GM12878 (cell line): ENCODE measurements around the gene TACC2. TPM values are rescaled to one million over a fixed set of nuclear protein-coding genes. Genes with fewer than 3 reads are reported as not detected.

Experiments used
- EED ChIP-seq: sonication (generic); IDR thresholded peaks from 2 replicates; pipeline ENCODE4 v1.6.1; 2016; ENCODE audit warnings: antibody characterized with exemption, low read depth
- EP300 ChIP-seq, 2 experiments: fragments of 150-350 bp in 1 of 2; IDR thresholded peaks; 2 replicates each; pipeline ENCODE4 v1.6.1; 2011 to 2012; ENCODE audit warnings: low read depth in 2 of 2, low read length in 2 of 2, borderline replicate concordance in 1 of 2, improper control_type of control experiment in 1 of 2, inconsistent platforms in 1 of 2; ENCODE audit not compliant: control insufficient read depth in 1 of 2
- RAD21 ChIP-seq: IDR thresholded peaks from 2 replicates; pipeline ENCODE4 v1.6.1; 2011; ENCODE audit warnings: mild to moderate bottlenecking, low read depth, low read length, moderate library complexity; ENCODE audit not compliant: insufficient read depth
- SUPT20H ChIP-seq: IDR thresholded peaks from 2 replicates; pipeline ENCODE4 v1.6.1; 2011; ENCODE audit warnings: low read depth, mild to moderate bottlenecking, low read length, moderate library complexity, borderline replicate concordance; ENCODE audit not compliant: control insufficient read depth
- TCF7 ChIP-seq: IDR thresholded peaks from 2 replicates; pipeline ENCODE4 v1.6.1; 2014; ENCODE audit warnings: antibody characterized with exemption, borderline replicate concordance
- ZNF217 ChIP-seq: fragments of 450-650 bp; IDR thresholded peaks from 2 replicates; pipeline ENCODE4 v1.6.1; 2017; ENCODE audit warnings: antibody characterized with exemption, mild to moderate bottlenecking
- polyA plus RNA-seq, 11 experiments: library from polyadenylated mRNA; depleted of rRNA in 4 of 11; unstranded in 6 of 11; stranded (reverse) in 5 of 11; fragments of >200 nt; fragmentation: Nextera tagmentation in 4 of 11; fragmentation: Illumina TruSeq in 1 of 11; extraction: Ambion mirVana in 4 of 11; extraction: Trizol in 1 of 11; gene quantifications; 1 replicate in 1 of 11; 2 replicates in 10 of 11; pipeline versions ENCODE4 v1.2.1 to v1.2.3, GENCODE V29; 2011 to 2016; ENCODE audit warnings: inconsistent platforms in 2 of 11, missing spikeins in 2 of 11, low read depth in 1 of 11
- total RNA-seq, 4 experiments: library from RNA; depleted of rRNA in 3 of 4; stranded (reverse); fragments of >200 nt in 3 of 4; fragmentation: Illumina TruSeq in 1 of 4; extraction: Trizol in 1 of 4; gene quantifications; 2 replicates each; pipeline versions ENCODE4 v1.2.1 to v1.2.3, GENCODE V29; 2013 to 2021
- TF ChIP-seq, protein P1 (sequence below): fragments of 450-650 bp; IDR thresholded peaks from 2 replicates; pipeline ENCODE4 v1.6.1; 2017; ENCODE audit warnings: low read depth, mild to moderate bottlenecking, moderate library complexity
- TF ChIP-seq, protein P2 (sequence below): fragments of 150-350 bp; IDR thresholded peaks from 2 replicates; pipeline ENCODE4 v1.6.1; 2016; ENCODE audit warnings: low read depth, low read length
- TF ChIP-seq, protein P3 (sequence below): fragments of 450-650 bp; formaldehyde crosslinking; IDR thresholded peaks from 2 replicates; pipeline ENCODE4 v1.4.0; 2022; ENCODE audit warnings: mild to moderate bottlenecking, moderate library complexity
- TF ChIP-seq, protein P4 (sequence below): fragments of 450-650 bp; IDR thresholded peaks from 2 replicates; pipeline ENCODE4 v1.6.1; 2016; ENCODE audit warnings: mild to moderate bottlenecking

Gene TACC2
- total and polyA plus RNA-seq, 10 of the 15 experiments (the other 5 are each of a cell fraction or from before 2014, with no cell fraction given): 0.07 to 0.64 (median 0.13) TPM; not detected in 5

DNA sequence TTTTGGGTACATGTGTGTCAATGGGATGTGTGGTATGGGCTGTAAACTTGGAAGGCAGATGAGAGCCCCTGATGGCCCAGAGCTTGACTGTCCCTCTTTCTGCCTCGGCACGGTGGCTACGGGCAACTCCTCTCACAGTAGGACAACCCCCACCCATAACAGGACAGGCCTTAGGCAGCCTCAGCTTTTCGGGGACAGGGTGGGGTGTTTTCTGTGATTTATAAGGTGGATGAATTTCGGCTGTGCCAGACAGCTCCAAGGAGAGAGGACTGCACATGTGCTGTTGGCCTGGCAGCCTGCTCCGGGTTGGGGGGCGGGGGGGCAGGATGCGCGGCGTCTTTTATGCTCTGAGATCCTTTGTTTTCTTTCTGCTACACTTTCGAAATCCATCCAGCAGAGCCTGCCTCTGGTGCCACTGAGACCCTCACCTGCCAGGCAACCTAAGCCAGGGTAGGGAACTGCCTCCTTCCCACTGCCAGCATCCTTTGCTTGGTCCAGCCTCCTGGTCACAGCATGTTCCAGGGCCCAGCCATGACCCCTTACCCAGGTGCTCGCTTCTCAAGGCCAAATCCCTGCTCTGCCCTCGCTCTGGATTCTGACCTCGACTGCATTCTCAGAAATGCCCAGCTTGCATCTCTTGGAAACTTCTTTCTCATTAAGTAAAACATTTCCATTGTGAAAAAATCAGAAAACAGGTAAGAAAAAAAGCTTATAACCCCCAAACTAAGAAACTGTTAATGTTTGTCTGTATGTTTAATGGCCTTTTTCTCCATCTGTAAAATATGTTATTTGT, 266.7 kb downstream of the TACC2 start (continued):
- TF ChIP-seq, protein P1, sequence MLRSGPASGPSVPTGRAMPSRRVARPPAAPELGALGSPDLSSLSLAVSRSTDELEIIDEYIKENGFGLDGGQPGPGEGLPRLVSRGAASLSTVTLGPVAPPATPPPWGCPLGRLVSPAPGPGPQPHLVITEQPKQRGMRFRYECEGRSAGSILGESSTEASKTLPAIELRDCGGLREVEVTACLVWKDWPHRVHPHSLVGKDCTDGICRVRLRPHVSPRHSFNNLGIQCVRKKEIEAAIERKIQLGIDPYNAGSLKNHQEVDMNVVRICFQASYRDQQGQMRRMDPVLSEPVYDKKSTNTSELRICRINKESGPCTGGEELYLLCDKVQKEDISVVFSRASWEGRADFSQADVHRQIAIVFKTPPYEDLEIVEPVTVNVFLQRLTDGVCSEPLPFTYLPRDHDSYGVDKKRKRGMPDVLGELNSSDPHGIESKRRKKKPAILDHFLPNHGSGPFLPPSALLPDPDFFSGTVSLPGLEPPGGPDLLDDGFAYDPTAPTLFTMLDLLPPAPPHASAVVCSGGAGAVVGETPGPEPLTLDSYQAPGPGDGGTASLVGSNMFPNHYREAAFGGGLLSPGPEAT: no peak
- no peak for TF ChIP-seq EED
- no peak for TF ChIP-seq TCF7
- no peak for TF ChIP-seq SUPT20H
- TF ChIP-seq ZNF217: no peak
- TF ChIP-seq, protein P2, sequence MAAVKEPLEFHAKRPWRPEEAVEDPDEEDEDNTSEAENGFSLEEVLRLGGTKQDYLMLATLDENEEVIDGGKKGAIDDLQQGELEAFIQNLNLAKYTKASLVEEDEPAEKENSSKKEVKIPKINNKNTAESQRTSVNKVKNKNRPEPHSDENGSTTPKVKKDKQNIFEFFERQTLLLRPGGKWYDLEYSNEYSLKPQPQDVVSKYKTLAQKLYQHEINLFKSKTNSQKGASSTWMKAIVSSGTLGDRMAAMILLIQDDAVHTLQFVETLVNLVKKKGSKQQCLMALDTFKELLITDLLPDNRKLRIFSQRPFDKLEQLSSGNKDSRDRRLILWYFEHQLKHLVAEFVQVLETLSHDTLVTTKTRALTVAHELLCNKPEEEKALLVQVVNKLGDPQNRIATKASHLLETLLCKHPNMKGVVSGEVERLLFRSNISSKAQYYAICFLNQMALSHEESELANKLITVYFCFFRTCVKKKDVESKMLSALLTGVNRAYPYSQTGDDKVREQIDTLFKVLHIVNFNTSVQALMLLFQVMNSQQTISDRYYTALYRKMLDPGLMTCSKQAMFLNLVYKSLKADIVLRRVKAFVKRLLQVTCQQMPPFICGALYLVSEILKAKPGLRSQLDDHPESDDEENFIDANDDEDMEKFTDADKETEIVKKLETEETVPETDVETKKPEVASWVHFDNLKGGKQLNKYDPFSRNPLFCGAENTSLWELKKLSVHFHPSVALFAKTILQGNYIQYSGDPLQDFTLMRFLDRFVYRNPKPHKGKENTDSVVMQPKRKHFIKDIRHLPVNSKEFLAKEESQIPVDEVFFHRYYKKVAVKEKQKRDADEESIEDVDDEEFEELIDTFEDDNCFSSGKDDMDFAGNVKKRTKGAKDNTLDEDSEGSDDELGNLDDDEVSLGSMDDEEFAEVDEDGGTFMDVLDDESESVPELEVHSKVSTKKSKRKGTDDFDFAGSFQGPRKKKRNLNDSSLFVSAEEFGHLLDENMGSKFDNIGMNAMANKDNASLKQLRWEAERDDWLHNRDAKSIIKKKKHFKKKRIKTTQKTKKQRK: no peak
- TF ChIP-seq RAD21: no peak
- TF ChIP-seq, protein P3, sequence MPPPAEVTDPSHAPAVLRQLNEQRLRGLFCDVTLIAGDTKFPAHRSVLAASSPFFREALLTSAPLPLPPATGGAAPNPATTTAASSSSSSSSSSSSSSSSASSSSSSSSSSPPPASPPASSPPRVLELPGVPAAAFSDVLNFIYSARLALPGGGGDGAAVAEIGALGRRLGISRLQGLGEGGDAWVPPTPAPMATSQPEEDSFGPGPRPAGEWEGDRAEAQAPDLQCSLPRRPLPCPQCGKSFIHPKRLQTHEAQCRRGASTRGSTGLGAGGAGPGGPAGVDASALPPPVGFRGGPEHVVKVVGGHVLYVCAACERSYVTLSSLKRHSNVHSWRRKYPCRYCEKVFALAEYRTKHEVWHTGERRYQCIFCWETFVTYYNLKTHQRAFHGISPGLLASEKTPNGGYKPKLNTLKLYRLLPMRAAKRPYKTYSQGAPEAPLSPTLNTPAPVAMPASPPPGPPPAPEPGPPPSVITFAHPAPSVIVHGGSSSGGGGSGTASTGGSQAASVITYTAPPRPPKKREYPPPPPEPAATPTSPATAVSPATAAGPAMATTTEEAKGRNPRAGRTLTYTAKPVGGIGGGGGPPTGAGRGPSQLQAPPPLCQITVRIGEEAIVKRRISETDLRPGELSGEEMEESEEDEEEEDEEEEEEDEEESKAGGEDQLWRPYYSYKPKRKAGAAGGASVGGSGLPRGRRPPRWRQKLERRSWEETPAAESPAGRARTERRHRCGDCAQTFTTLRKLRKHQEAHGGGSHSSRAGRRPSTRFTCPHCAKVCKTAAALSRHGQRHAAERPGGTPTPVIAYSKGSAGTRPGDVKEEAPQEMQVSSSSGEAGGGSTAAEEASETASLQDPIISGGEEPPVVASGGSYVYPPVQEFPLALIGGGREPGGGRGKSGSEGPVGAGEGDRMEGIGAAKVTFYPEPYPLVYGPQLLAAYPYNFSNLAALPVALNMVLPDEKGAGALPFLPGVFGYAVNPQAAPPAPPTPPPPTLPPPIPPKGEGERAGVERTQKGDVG (CRISPR knock-in tag): no peak
- TF ChIP-seq EP300 (IDR thresholded peaks at IDR 0.05; ENCODE audit: borderline replicate concordance in 1 of 2, control insufficient read depth in 1 of 2, low read depth in 2 of 2, low read length in 2 of 2): no peak
- TF ChIP-seq, protein P4, sequence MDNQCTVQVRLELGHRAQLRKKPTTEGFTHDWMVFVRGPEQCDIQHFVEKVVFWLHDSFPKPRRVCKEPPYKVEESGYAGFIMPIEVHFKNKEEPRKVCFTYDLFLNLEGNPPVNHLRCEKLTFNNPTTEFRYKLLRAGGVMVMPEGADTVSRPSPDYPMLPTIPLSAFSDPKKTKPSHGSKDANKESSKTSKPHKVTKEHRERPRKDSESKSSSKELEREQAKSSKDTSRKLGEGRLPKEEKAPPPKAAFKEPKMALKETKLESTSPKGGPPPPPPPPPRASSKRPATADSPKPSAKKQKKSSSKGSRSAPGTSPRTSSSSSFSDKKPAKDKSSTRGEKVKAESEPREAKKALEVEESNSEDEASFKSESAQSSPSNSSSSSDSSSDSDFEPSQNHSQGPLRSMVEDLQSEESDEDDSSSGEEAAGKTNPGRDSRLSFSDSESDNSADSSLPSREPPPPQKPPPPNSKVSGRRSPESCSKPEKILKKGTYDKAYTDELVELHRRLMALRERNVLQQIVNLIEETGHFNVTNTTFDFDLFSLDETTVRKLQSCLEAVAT: no peak
